ENCODE data around the gene GSX2.
"Not testable (repeated sequence)": the region's sequence is repeated elsewhere in the genome, so short reads cannot be mapped to it uniquely, and the experiment has no call there.

Gene GSX2

GRCh38 chr4:54116246-54116645 lies 16.3 kb downstream of the GSX2 start:
- not testable (repeated sequence) for H3K27me3 ChIP-seq (ENCODE audit: control insufficient read depth, insufficient read depth, low read length); H3K9ac ChIP-seq (ENCODE audit: low read length); H3K36me3 ChIP-seq (ENCODE audit: control insufficient read depth, insufficient read depth, low read length); H3K4me1 ChIP-seq (ENCODE audit: control insufficient read depth, insufficient read depth, low read length); H3K27ac ChIP-seq (ENCODE audit: low read depth, low read length); H3K4me3 ChIP-seq (ENCODE audit: low read length)

GRCh38 chr4:54118850-54119589 lies 19.1 kb downstream of the GSX2 start:
- Histone ChIP-seq H3K36me3 (ENCODE audit: control insufficient read depth, insufficient read depth, low read length) (no peaks in the 10 kb centered on the region), H3K27me3 (ENCODE audit: control insufficient read depth, insufficient read depth, low read length) (no peaks in the 10 kb centered on the region), H3K27ac (ENCODE audit: low read depth, low read length) (no peak overlapping the region), H3K9ac (ENCODE audit: low read length) (no peak overlapping the region), H3K4me1 (ENCODE audit: control insufficient read depth, insufficient read depth, low read length) (no peaks in the 10 kb centered on the region), H3K4me3 (ENCODE audit: low read length) (no peak overlapping the region)

- no peaks in the 10 kb centered on the region for H3K27me3 ChIP-seq (ENCODE audit: control insufficient read depth, insufficient read depth, low read length)
- H3K9ac ChIP-seq (ENCODE audit: low read length), result no peak overlapping the region
- H3K4me3 ChIP-seq (ENCODE audit: low read length), result no peak overlapping the region
- H3K36me3 ChIP-seq (ENCODE audit: control insufficient read depth, insufficient read depth, low read length), result no peaks in the 10 kb centered on the region
- no peak overlapping the region for H3K27ac ChIP-seq (ENCODE audit: low read depth, low read length)
- H3K4me1 ChIP-seq (ENCODE audit: control insufficient read depth, insufficient read depth, low read length), result no peaks in the 10 kb centered on the region
Measured at GRCh38 chr4:54120518-54120917, 20.6 kb downstream of the GSX2 start.

- H3K27ac ChIP-seq (ENCODE audit: low read depth, low read length), result no peak overlapping the region
- H3K9ac ChIP-seq (ENCODE audit: low read length), result no peak overlapping the region
- no peak overlapping the region for H3K4me3 ChIP-seq (ENCODE audit: low read length)
- no peaks in the 10 kb centered on the region for H3K36me3 ChIP-seq (ENCODE audit: control insufficient read depth, insufficient read depth, low read length)
- no peaks in the 10 kb centered on the region for H3K4me1 ChIP-seq (ENCODE audit: control insufficient read depth, insufficient read depth, low read length)
- H3K27me3 ChIP-seq (ENCODE audit: control insufficient read depth, insufficient read depth, low read length), result no peaks in the 10 kb centered on the region
Measured at GRCh38 chr4:54127660-54128059, 27.7 kb downstream of the GSX2 start.

- H3K27ac ChIP-seq (ENCODE audit: low read depth, low read length); H3K27me3 ChIP-seq (ENCODE audit: control insufficient read depth, insufficient read depth, low read length); H3K4me1 ChIP-seq (ENCODE audit: control insufficient read depth, insufficient read depth, low read length); H3K9ac ChIP-seq (ENCODE audit: low read length); H3K36me3 ChIP-seq (ENCODE audit: control insufficient read depth, insufficient read depth, low read length); H3K4me3 ChIP-seq (ENCODE audit: low read length): not testable (repeated sequence)
Measured at GRCh38 chr4:54128694-54129093, 28.7 kb downstream of the GSX2 start.

GRCh38 chr4:54139332-54139731 lies 39.4 kb downstream of the GSX2 start:
- H3K27ac ChIP-seq (ENCODE audit: low read depth, low read length), result no peak overlapping the region
- H3K4me1 ChIP-seq (ENCODE audit: control insufficient read depth, insufficient read depth, low read length), result no peaks in the 10 kb centered on the region
- H3K4me3 ChIP-seq (ENCODE audit: low read length), result no peak overlapping the region
- H3K9ac ChIP-seq (ENCODE audit: low read length), result no peak overlapping the region
- H3K36me3 ChIP-seq (ENCODE audit: control insufficient read depth, insufficient read depth, low read length), result no peaks in the 10 kb centered on the region
- H3K27me3 ChIP-seq (ENCODE audit: control insufficient read depth, insufficient read depth, low read length), result no peaks in the 10 kb centered on the region

GRCh38 chr4:54140287-54140686 lies 40.3 kb downstream of the GSX2 start:
- Histone ChIP-seq H3K4me3 (ENCODE audit: low read length) (no peak overlapping the region), H3K27ac (ENCODE audit: low read depth, low read length) (no peak overlapping the region), H3K4me1 (ENCODE audit: control insufficient read depth, insufficient read depth, low read length) (no peaks in the 10 kb centered on the region), H3K9ac (ENCODE audit: low read length) (no peak overlapping the region), H3K27me3 (ENCODE audit: control insufficient read depth, insufficient read depth, low read length) (no peaks in the 10 kb centered on the region), H3K36me3 (ENCODE audit: control insufficient read depth, insufficient read depth, low read length) (no peaks in the 10 kb centered on the region)

GRCh38 chr4:54144199-54144598 lies 44.2 kb downstream of the GSX2 start:
- H3K4me1 ChIP-seq (ENCODE audit: control insufficient read depth, insufficient read depth, low read length), result no peaks in the 10 kb centered on the region
- H3K9ac ChIP-seq (ENCODE audit: low read length), result no peak overlapping the region
- no peaks in the 10 kb centered on the region for H3K36me3 ChIP-seq (ENCODE audit: control insufficient read depth, insufficient read depth, low read length)
- no peak overlapping the region for H3K4me3 ChIP-seq (ENCODE audit: low read length)
- no peaks in the 10 kb centered on the region for H3K27me3 ChIP-seq (ENCODE audit: control insufficient read depth, insufficient read depth, low read length)
- no peak overlapping the region for H3K27ac ChIP-seq (ENCODE audit: low read depth, low read length)

GRCh38 chr4:54144661-54145171 lies 44.8 kb downstream of the GSX2 start:
- Histone ChIP-seq H3K9ac (ENCODE audit: low read length) (no peak overlapping the region), H3K36me3 (ENCODE audit: control insufficient read depth, insufficient read depth, low read length) (no peaks in the 10 kb centered on the region), H3K4me3 (ENCODE audit: low read length) (no peak overlapping the region), H3K4me1 (ENCODE audit: control insufficient read depth, insufficient read depth, low read length) (no peaks in the 10 kb centered on the region), H3K27ac (ENCODE audit: low read depth, low read length) (no peak overlapping the region), H3K27me3 (ENCODE audit: control insufficient read depth, insufficient read depth, low read length) (no peaks in the 10 kb centered on the region)

GRCh38 chr4:54146139-54146538 lies 46.2 kb downstream of the GSX2 start:
- Histone ChIP-seq H3K27me3 (ENCODE audit: control insufficient read depth, insufficient read depth, low read length) (no peaks in the 10 kb centered on the region), H3K27ac (ENCODE audit: low read depth, low read length) (no peak overlapping the region), H3K4me3 (ENCODE audit: low read length) (no peak overlapping the region), H3K4me1 (ENCODE audit: control insufficient read depth, insufficient read depth, low read length) (no peaks in the 10 kb centered on the region), H3K9ac (ENCODE audit: low read length) (no peak overlapping the region), H3K36me3 (ENCODE audit: control insufficient read depth, insufficient read depth, low read length) (no peaks in the 10 kb centered on the region)

GRCh38 chr4:54149323-54149722 lies 49.4 kb downstream of the GSX2 start:
- H3K4me1 ChIP-seq (ENCODE audit: control insufficient read depth, insufficient read depth, low read length), result no peaks in the 10 kb centered on the region
- no peak overlapping the region for H3K9ac ChIP-seq (ENCODE audit: low read length)
- H3K27ac ChIP-seq (ENCODE audit: low read depth, low read length), result no peak overlapping the region
- H3K36me3 ChIP-seq (ENCODE audit: control insufficient read depth, insufficient read depth, low read length), result no peaks in the 10 kb centered on the region
- no peaks in the 10 kb centered on the region for H3K27me3 ChIP-seq (ENCODE audit: control insufficient read depth, insufficient read depth, low read length)
- H3K4me3 ChIP-seq (ENCODE audit: low read length), result no peak overlapping the region
